Measurements from ENCODE around the gene NUDT3. TPM values are rescaled to one million over a fixed set of nuclear protein-coding genes. Genes with fewer than 3 reads are reported as not detected.

The NUDT3 gene
- total and polyA plus RNA-seq, 9 of the 15 experiments (the other 6 are each of a cell fraction or from before 2014, with no cell fraction given), result 5.4 to 81.2 (median 56.4) TPM

GRCh38 chr6:34237722-34238584 lies 154.5 kb downstream of the NUDT3 start (continued):
- TF ChIP-seq MTA3 (IDR thresholded peaks at IDR 0.05; ENCODE audit: borderline replicate concordance), result peak; percentile 61; the same call in 1 of the 2 replicates
- 0 out of 4 replicates have a peak, but pooled peaks of 1 of the 2 experiments have one; percentile 38 for TF ChIP-seq ZMIZ1 (IDR thresholded peaks at IDR 0.05; ENCODE audit: low read depth in 2 of 2, low read length in 2 of 2)
- no peak for TF ChIP-seq RREB1 (CRISPR knock-in tag; IDR thresholded peaks at IDR 0.05)
- TF ChIP-seq L3MBTL2 (IDR thresholded peaks at IDR 0.05), result peak; percentile 99
- TF ChIP-seq ZNF431 (CRISPR knock-in tag; IDR thresholded peaks at IDR 0.05), result peak; percentile 94
- no peak for TF ChIP-seq SMAD3 (CRISPR knock-in tag; conservative IDR thresholded peaks at IDR 0.05)
- peak; percentile 72; the same call in 1 of the 2 replicates for TF ChIP-seq JUN (IDR thresholded peaks at IDR 0.05; ENCODE audit: borderline replicate concordance, low read depth, low read length)
- TF ChIP-seq JUN (CRISPR knock-in tag; IDR thresholded peaks at IDR 0.05; ENCODE audit: borderline replicate concordance), result peak; percentile 98
- TF ChIP-seq MBD2 (IDR thresholded peaks at IDR 0.05; ENCODE audit: borderline replicate concordance, low read depth), result peak; percentile 49; the same call in 1 of the 2 replicates
- TF ChIP-seq HMGN3 (IDR thresholded peaks at IDR 0.05; ENCODE audit: borderline replicate concordance, extremely low read depth, insufficient read length, low read depth, low read length), result peak; percentile 83
- no peak for TF ChIP-seq ZNF77 (CRISPR knock-in tag; IDR thresholded peaks at IDR 0.05)
- TF ChIP-seq MITF (IDR thresholded peaks at IDR 0.05), result no peak
- TF ChIP-seq RBM25 (IDR thresholded peaks at IDR 0.05; ENCODE audit: low read depth, low read length, severe bottlenecking), result peak; percentile 67
- TF ChIP-seq CBX3 (IDR thresholded peaks at IDR 0.05; ENCODE audit: borderline replicate concordance in 1 of 2, low read length in 2 of 2), result peak in 1 of 2 experiments; percentile 83; a peak in 2 of 3 replicates
